ENCODE data around the gene ESRRB. TPM values are rescaled to one million over a fixed set of nuclear protein-coding genes. Genes with fewer than 3 reads are reported as not detected.

The ESRRB gene
- total RNA-seq, 2 experiments from 2014 or later = 0.47 TPM; not detected in 1

- ChIA-PET POLR2A (no interaction called here), CTCF (ENCODE audit: unreplicated experiment) (no interaction called here)
- peak; percentile 49 for DNase-seq (ENCODE audit: low spot score)
Observed at GRCh38 chr14:76456200-76456599, 80.3 kb downstream of the ESRRB start.

GRCh38 chr14:76456891-76457586 is 81.1 kb downstream of the ESRRB start:
- Histone ChIP-seq H3K4me1 (ENCODE audit: insufficient read depth, low read length, poor library complexity, severe bottlenecking) (no peaks in the 10 kb centered on the region), H3K9me2 (ENCODE audit: insufficient read depth, low read length) (no peaks in the 10 kb centered on the region), H3K4me3 (ENCODE audit: low read depth, low read length, poor library complexity, severe bottlenecking) (no peak overlapping the region), H4K20me1 (ENCODE audit: insufficient read depth, low read length) (no peaks in the 10 kb centered on the region), H3K9me3 (ENCODE audit: low read length) (no peaks in the 10 kb centered on the region), H2AFZ (ENCODE audit: low read length) (no peak overlapping the region), H3K79me2 (ENCODE audit: insufficient read depth, low read depth, low read length) (no peaks in the 10 kb centered on the region), H3K27ac (ENCODE audit: low read depth, low read length, poor library complexity, severe bottlenecking) (no peak overlapping the region), H3K36me3 (ENCODE audit: insufficient read depth, low read length) (no peaks in the 10 kb centered on the region), H3K4me2 (ENCODE audit: low read length) (no peak overlapping the region)
- no TSS peak for BruUV-seq (replicated peaks)
- ChIA-PET POLR2A (no interaction called here), CTCF (ENCODE audit: unreplicated experiment) (no interaction called here)
- DNase-seq (ENCODE audit: low spot score) = no peak
- intact Hi-C loops (cut with micrococcal nuclease; ENCODE audit: unreplicated experiment) = loop anchor here (1.0 kb wide), 1 partner anchor 190 kb away; no protein-coding TSS in a partner anchor
- TF ChIP-seq EZH2phosphoT487 (IDR thresholded peaks at IDR 0.05; ENCODE audit: borderline replicate concordance, low read depth, low read length) (no peak), CTCF (conservative IDR thresholded peaks at IDR 0.05; ENCODE audit: low read length) (no peak)

More at GRCh38 chr14:76456200-76456599, 80.3 kb downstream of the ESRRB start:
- H3K9me3 ChIP-seq (ENCODE audit: low read length) = no peaks in the 10 kb centered on the region
- no peaks in the 10 kb centered on the region for H4K20me1 ChIP-seq (ENCODE audit: insufficient read depth, low read length)
- peak; percentile 79 for TF ChIP-seq CTCF (conservative IDR thresholded peaks at IDR 0.05; ENCODE audit: low read length)
- no peak for TF ChIP-seq EZH2phosphoT487 (IDR thresholded peaks at IDR 0.05; ENCODE audit: borderline replicate concordance, low read depth, low read length)
- H2AFZ ChIP-seq (ENCODE audit: low read length) = no peak overlapping the region
- H3K4me1 ChIP-seq (ENCODE audit: insufficient read depth, low read length, poor library complexity, severe bottlenecking) = no peaks in the 10 kb centered on the region
- no peak overlapping the region for H3K4me3 ChIP-seq (ENCODE audit: low read depth, low read length, poor library complexity, severe bottlenecking)
- H3K27ac ChIP-seq (ENCODE audit: low read depth, low read length, poor library complexity, severe bottlenecking) = no peak overlapping the region
- intact Hi-C loops (cut with micrococcal nuclease; ENCODE audit: unreplicated experiment) = loop anchor here (1.0 kb wide), 1 partner anchor 191 kb away; no protein-coding TSS in a partner anchor
- H3K9me2 ChIP-seq (ENCODE audit: insufficient read depth, low read length) = no peaks in the 10 kb centered on the region
- no TSS peak for BruUV-seq (replicated peaks)
- H3K4me2 ChIP-seq (ENCODE audit: low read length) = no peak overlapping the region
- H3K79me2 ChIP-seq (ENCODE audit: insufficient read depth, low read depth, low read length) = no peaks in the 10 kb centered on the region
- H3K36me3 ChIP-seq (ENCODE audit: insufficient read depth, low read length) = no peaks in the 10 kb centered on the region

GRCh38 chr14:76457841-76458240 is 81.9 kb downstream of the ESRRB start:
- Histone ChIP-seq H2AFZ (ENCODE audit: low read length) (no peak overlapping the region), H3K4me2 (ENCODE audit: low read length) (no peak overlapping the region), H3K9me2 (ENCODE audit: insufficient read depth, low read length) (no peaks in the 10 kb centered on the region), H3K36me3 (ENCODE audit: insufficient read depth, low read length) (no peaks in the 10 kb centered on the region), H3K79me2 (ENCODE audit: insufficient read depth, low read depth, low read length) (no peaks in the 10 kb centered on the region), H3K9me3 (ENCODE audit: low read length) (no peaks in the 10 kb centered on the region), H3K27ac (ENCODE audit: low read depth, low read length, poor library complexity, severe bottlenecking) (no peak overlapping the region), H3K4me3 (ENCODE audit: low read depth, low read length, poor library complexity, severe bottlenecking) (no peak overlapping the region), H3K4me1 (ENCODE audit: insufficient read depth, low read length, poor library complexity, severe bottlenecking) (no peaks in the 10 kb centered on the region), H4K20me1 (ENCODE audit: insufficient read depth, low read length) (no peaks in the 10 kb centered on the region)
- DNase-seq (ENCODE audit: low spot score) = no peak
- ChIA-PET CTCF (ENCODE audit: unreplicated experiment) (no interaction called here), POLR2A (no interaction called here)
- intact Hi-C loops (cut with micrococcal nuclease; ENCODE audit: unreplicated experiment) = no loop called here
- BruUV-seq (replicated peaks) = no TSS peak
- no peak for TF ChIP-seq CTCF (conservative IDR thresholded peaks at IDR 0.05; ENCODE audit: low read length)
- TF ChIP-seq EZH2phosphoT487 (IDR thresholded peaks at IDR 0.05; ENCODE audit: borderline replicate concordance, low read depth, low read length) = no peak
